Endothelial cell of umbilical vein (primary cell): ENCODE measurements around the gene ATP6V1E1. TPM values are rescaled to one million over a fixed set of nuclear protein-coding genes. Genes with fewer than 3 reads are reported as not detected.
A peak's percentile ranks its signal among the peaks of the same experiment; 100 is the strongest.

Source experiments
- BruUV-seq: library from RNA; stranded (reverse); fragments of 400-500 nt; replicated peaks from 2 replicates; lab custom pipeline; 2021; lab: Mats Ljungman, UMichigan
- CTCF ChIA-PET: fragments of 300-600, 350-600 bp; sonication (Branson Sonifier 250); formaldehyde crosslinking; loops from one replicate; lab custom pipeline; 2021; ENCODE audit warnings: antibody characterized with exemption, inconsistent platforms; lab: Charles Lee
- POLR2A ChIA-PET: fragments of 300-600, 350-600 bp; sonication (Branson Sonifier 250); formaldehyde crosslinking; loops from one replicate; lab custom pipeline; 2021; ENCODE audit warnings: antibody characterized with exemption, inconsistent platforms; lab: Charles Lee
- DNase-seq: peaks from one replicate; pipeline ENCODE4 v3.0.0-alpha.2; 2011; ENCODE audit warnings: low read depth, low spot score
- FAIRE-seq: peaks from 2 replicates; lab custom pipeline; 2011; peaks lifted over from hg19 to GRCh38; lab: Jason Lieb, UNC
- H2AFZ ChIP-seq: 2 replicates; pipeline ENCODE4 v1.6.0; 2012; ENCODE audit warnings: low read depth, low read length, control low read depth, inconsistent platforms
- H3K27ac ChIP-seq: 2 replicates; pipeline ENCODE4 v1.5.1; 2011; ENCODE audit warnings: low read depth, mild to moderate bottlenecking, control low read depth, low read length, moderate library complexity; ENCODE audit not compliant: insufficient read depth
- H3K27me3 ChIP-seq, 2 experiments: 2 replicates each; pipeline versions ENCODE4 v1.6.0 to v1.6.1; 2011; ENCODE audit warnings: low read length in 2 of 2, mixed read lengths in 1 of 2; ENCODE audit not compliant: control insufficient read depth in 2 of 2, insufficient read depth in 2 of 2
- H3K36me3 ChIP-seq, 2 experiments: 2 replicates in 1 of 2; 3 replicates in 1 of 2; pipeline ENCODE4 v1.5.1; 2011; ENCODE audit warnings: low read length in 2 of 2, mild to moderate bottlenecking in 1 of 2, moderate library complexity in 1 of 2; ENCODE audit not compliant: control insufficient read depth in 2 of 2, insufficient read depth in 2 of 2; ENCODE audit errors: extremely low read depth in 1 of 2
- H3K4me1 ChIP-seq: 3 replicates; pipeline ENCODE4 v1.5.1; 2011; ENCODE audit warnings: mild to moderate bottlenecking, low read length; ENCODE audit not compliant: control insufficient read depth, insufficient read depth; ENCODE audit errors: extremely low read depth
- H3K4me2 ChIP-seq: 2 replicates; pipeline ENCODE4 v1.6.1; 2011; ENCODE audit warnings: low read length, control low read depth, mixed read lengths; ENCODE audit not compliant: insufficient read depth
- H3K4me3 ChIP-seq, 3 experiments: fragments of 200-600 bp in 1 of 3; sonication (generic), shearing (Covaris generic) in 1 of 3; replicated peaks in 1 of 3; 2 replicates each; pipeline ENCODE4 v1.5.1; 2011 to 2016; ENCODE audit warnings: control low read depth in 3 of 3, low read length in 3 of 3, mild to moderate bottlenecking in 2 of 3, inconsistent platforms in 1 of 3, low read depth in 1 of 3, moderate library complexity in 1 of 3; ENCODE audit not compliant: insufficient read depth in 1 of 3
- H3K79me2 ChIP-seq: 2 replicates; pipeline ENCODE4 v1.6.0; 2012; ENCODE audit warnings: low read length, inconsistent platforms; ENCODE audit not compliant: control insufficient read depth, insufficient read depth
- H3K9ac ChIP-seq: replicated peaks from 2 replicates; pipeline ENCODE3; 2011; ENCODE audit warnings: low read length, control low read depth; ENCODE audit not compliant: insufficient read depth; ENCODE audit errors: extremely low read depth
- H3K9me1 ChIP-seq: replicated peaks from 3 replicates; pipeline ENCODE4 v1.6.0; 2011; ENCODE audit warnings: mild to moderate bottlenecking, low read length; ENCODE audit not compliant: control insufficient read depth, insufficient read depth; ENCODE audit errors: extremely low read depth
- H3K9me3 ChIP-seq: replicated peaks from 2 replicates; pipeline ENCODE4 v1.5.1; 2012; ENCODE audit warnings: low read length, inconsistent platforms; ENCODE audit not compliant: control insufficient read depth, insufficient read depth
- H4K20me1 ChIP-seq: replicated peaks from 2 replicates; pipeline ENCODE3; 2011; ENCODE audit warnings: mild to moderate bottlenecking, low read length; ENCODE audit not compliant: control insufficient read depth, insufficient read depth; ENCODE audit errors: extremely low read depth
- CTCF ChIP-seq, 2 donors: IDR thresholded peaks; 1 replicate in 1 of 2; 2 replicates in 1 of 2; pipeline ENCODE4 v1.5.1; 2011; ENCODE audit warnings: low read length in 2 of 2, mild to moderate bottlenecking in 2 of 2, moderate library complexity in 2 of 2, control low read depth in 1 of 2, inconsistent platforms in 1 of 2, low read depth in 1 of 2; ENCODE audit not compliant: insufficient read depth in 1 of 2; ENCODE audit errors: extremely low read depth in 1 of 2
- EZH2 ChIP-seq: IDR thresholded peaks from 2 replicates; pipeline ENCODE4 v1.6.1; 2012; ENCODE audit warnings: borderline replicate concordance, low read depth, mild to moderate bottlenecking, moderate library complexity, low read length, inconsistent platforms; ENCODE audit not compliant: severe bottlenecking
- FOS ChIP-seq: IDR thresholded peaks from 2 replicates; pipeline ENCODE4 v1.6.1; 2011; ENCODE audit warnings: mild to moderate bottlenecking, low read length, moderate library complexity, borderline replicate concordance; ENCODE audit not compliant: insufficient read depth
- GATA2 ChIP-seq: IDR thresholded peaks from 2 replicates; pipeline ENCODE4 v1.7.0; 2011; ENCODE audit warnings: low read depth, mild to moderate bottlenecking, moderate library complexity, mixed read lengths, low read length; ENCODE audit not compliant: insufficient read length, insufficient read depth
- JUN ChIP-seq: IDR thresholded peaks from 2 replicates; pipeline ENCODE4 v1.6.1; 2011; ENCODE audit warnings: borderline replicate concordance, low read depth; ENCODE audit not compliant: insufficient read length, insufficient read depth
- POLR2A ChIP-seq: IDR thresholded peaks from 2 replicates; pipeline ENCODE4 v1.6.1; 2012; ENCODE audit warnings: low read depth, mild to moderate bottlenecking, control low read depth, low read length
- POLR2AphosphoS5 ChIP-seq: IDR thresholded peaks from 2 replicates; pipeline ENCODE4 v1.6.1; 2012; ENCODE audit warnings: low read depth, mild to moderate bottlenecking, control low read depth, low read length, moderate library complexity; ENCODE audit not compliant: insufficient read depth
- dilution Hi-C: fragments of 300-500 bp; cut with MboI; formaldehyde crosslinking; loops from one replicate; pipeline ENCODE4 v1.15.0; 2019; ENCODE audit warnings: low sequenced_read_pairs; ENCODE audit not compliant: extremely low pct_ligation_motif_present
- intact Hi-C: fragments of 100-400 bp; cut with micrococcal nuclease; formaldehyde crosslinking; loops from one replicate; pipeline ENCODE4 v1.10.0; 2022
- polyA plus RNA-seq, 4 experiments: library from polyadenylated mRNA; depleted of rRNA in 3 of 4; stranded (reverse) in 3 of 4; unstranded in 1 of 4; fragments of >200 nt; gene quantifications; 2 replicates each; pipeline versions ENCODE4 v1.2.1 to v1.2.3, GENCODE V29; 2011 to 2012; ENCODE audit warnings: missing spikeins in 1 of 4
- total RNA-seq: library from RNA; stranded (reverse); gene quantifications from 2 replicates; pipeline ENCODE4 v1.2.3, GENCODE V29; 2021
- TF ChIP-seq, protein P1 (sequence below): IDR thresholded peaks from 2 replicates; pipeline ENCODE4 v1.6.1; 2011; ENCODE audit not compliant: insufficient read depth, insufficient read length

Gene ATP6V1E1
- total and polyA plus RNA-seq, 2 donors (not counting 3 experiments of a cell fraction or from before 2014, with no cell fraction given), result 95.2 to 113 TPM

DNA sequence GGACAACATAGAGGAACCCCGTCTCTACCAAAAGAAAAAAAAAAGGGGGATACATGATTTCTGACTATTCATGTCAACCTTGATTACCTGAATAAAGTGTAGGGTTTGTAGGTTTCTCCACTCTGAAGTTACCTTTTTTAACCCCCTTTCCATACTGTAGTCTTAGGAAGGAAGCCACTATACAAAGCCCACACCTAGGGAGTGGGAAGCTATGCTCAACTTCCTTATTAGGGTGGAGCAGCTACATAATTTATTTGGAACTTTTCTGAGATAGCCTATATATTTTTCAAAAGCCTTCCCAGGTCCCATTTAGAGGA is 582 bp upstream of the ATP6V1E1 start:
- intact Hi-C loops (loop anchor here (2.0 kb wide), 1 partner anchor 78 kb away; no protein-coding TSS in a partner anchor), dilution Hi-C loops (no loop called here)
- peaks cover 8% of the 10 kb centered on the region for H3K4me1 ChIP-seq
- DNase-seq (no peak), FAIRE-seq (no peak)
- no peaks in the 10 kb centered on the region for H3K36me3 ChIP-seq
- H3K4me3 ChIP-seq, result peak overlapping the region; percentile 72 to 93 (median 92)
- peak overlapping the region; percentile 93 for H2AFZ ChIP-seq
- H3K9ac ChIP-seq, result peak overlapping the region; percentile 99
- H3K27me3 ChIP-seq, result no peaks in the 10 kb centered on the region
- TF ChIP-seq POLR2A, result no peak
- no peak for TF ChIP-seq FOS
- no peak for TF ChIP-seq JUN
- TF ChIP-seq, protein P1, sequence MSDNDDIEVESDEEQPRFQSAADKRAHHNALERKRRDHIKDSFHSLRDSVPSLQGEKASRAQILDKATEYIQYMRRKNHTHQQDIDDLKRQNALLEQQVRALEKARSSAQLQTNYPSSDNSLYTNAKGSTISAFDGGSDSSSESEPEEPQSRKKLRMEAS, result no peak
- no peak for TF ChIP-seq CTCF (IDR thresholded peaks at IDR 0.05; ENCODE audit: extremely low read depth in 1 of 2, insufficient read depth in 1 of 2, low read depth in 1 of 2, low read length in 2 of 2)
- TF ChIP-seq POLR2AphosphoS5, result no peak
- no peak for TF ChIP-seq GATA2
- no peak for TF ChIP-seq EZH2
- H3K27ac ChIP-seq, result peak overlapping the region; percentile 93
- peaks cover 35% of the 10 kb centered on the region for H3K79me2 ChIP-seq
- H3K4me2 ChIP-seq, result peak overlapping the region; percentile 98
- CTCF ChIA-PET, result interaction anchor here (0.5 kb wide), 1 partner anchor 122 kb away, joined by 3 read pairs; no protein-coding TSS in a partner anchor
- BruUV-seq, result TSS peak; percentile 89
- no peaks in the 10 kb centered on the region for H3K9me3 ChIP-seq
- H4K20me1 ChIP-seq, result peaks cover 3% of the 10 kb centered on the region
- H3K9me1 ChIP-seq, result no peaks in the 10 kb centered on the region
- POLR2A ChIA-PET, result no interaction called here
